GM12875 (cell line): ENCODE data around the gene ZBTB7A.

Experiments used
- H3K4me3 ChIP-seq: one replicate; pipeline ENCODE4 v1.5.1; 2011; ENCODE audit warnings: low read depth, low read length, control low read depth
- TF ChIP-seq, protein P1 (sequence below): IDR thresholded peaks from 2 replicates; pipeline ENCODE4 v1.5.1; 2011; ENCODE audit warnings: low read depth, mild to moderate bottlenecking, control low read depth, inconsistent platforms, low read length, moderate library complexity, borderline replicate concordance; ENCODE audit not compliant: insufficient read depth

ZBTB7A gene

DNA sequence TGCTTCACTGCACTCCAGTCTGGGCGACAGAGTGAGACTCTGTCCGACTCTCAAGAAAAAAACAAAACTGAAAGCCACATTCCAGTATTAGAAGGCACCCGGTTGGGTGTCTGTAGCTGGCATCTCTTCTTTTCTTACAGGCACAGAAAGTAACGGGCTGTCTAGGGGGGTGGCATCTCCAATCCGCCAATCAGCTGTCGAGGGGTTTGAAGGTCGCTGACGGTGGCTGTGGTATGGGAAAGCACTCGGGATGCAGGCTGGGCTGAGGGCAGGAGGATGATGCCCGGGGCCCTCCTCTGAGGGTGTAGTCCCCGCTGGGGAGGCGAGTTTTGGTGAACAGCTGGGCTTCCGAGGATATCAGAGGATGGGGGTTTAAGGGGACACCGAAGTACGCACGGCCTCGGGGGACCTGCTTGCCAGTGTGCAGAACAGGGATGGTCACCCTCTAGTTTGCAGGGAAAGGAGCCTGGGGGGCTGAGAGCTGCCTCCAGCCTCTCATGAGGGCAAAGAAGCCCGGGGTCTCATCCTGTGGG is 27.0 kb upstream of the ZBTB7A start:
- TF ChIP-seq, protein P1, sequence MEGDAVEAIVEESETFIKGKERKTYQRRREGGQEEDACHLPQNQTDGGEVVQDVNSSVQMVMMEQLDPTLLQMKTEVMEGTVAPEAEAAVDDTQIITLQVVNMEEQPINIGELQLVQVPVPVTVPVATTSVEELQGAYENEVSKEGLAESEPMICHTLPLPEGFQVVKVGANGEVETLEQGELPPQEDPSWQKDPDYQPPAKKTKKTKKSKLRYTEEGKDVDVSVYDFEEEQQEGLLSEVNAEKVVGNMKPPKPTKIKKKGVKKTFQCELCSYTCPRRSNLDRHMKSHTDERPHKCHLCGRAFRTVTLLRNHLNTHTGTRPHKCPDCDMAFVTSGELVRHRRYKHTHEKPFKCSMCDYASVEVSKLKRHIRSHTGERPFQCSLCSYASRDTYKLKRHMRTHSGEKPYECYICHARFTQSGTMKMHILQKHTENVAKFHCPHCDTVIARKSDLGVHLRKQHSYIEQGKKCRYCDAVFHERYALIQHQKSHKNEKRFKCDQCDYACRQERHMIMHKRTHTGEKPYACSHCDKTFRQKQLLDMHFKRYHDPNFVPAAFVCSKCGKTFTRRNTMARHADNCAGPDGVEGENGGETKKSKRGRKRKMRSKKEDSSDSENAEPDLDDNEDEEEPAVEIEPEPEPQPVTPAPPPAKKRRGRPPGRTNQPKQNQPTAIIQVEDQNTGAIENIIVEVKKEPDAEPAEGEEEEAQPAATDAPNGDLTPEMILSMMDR = no peak
- no peak overlapping the region for H3K4me3 ChIP-seq

DNA sequence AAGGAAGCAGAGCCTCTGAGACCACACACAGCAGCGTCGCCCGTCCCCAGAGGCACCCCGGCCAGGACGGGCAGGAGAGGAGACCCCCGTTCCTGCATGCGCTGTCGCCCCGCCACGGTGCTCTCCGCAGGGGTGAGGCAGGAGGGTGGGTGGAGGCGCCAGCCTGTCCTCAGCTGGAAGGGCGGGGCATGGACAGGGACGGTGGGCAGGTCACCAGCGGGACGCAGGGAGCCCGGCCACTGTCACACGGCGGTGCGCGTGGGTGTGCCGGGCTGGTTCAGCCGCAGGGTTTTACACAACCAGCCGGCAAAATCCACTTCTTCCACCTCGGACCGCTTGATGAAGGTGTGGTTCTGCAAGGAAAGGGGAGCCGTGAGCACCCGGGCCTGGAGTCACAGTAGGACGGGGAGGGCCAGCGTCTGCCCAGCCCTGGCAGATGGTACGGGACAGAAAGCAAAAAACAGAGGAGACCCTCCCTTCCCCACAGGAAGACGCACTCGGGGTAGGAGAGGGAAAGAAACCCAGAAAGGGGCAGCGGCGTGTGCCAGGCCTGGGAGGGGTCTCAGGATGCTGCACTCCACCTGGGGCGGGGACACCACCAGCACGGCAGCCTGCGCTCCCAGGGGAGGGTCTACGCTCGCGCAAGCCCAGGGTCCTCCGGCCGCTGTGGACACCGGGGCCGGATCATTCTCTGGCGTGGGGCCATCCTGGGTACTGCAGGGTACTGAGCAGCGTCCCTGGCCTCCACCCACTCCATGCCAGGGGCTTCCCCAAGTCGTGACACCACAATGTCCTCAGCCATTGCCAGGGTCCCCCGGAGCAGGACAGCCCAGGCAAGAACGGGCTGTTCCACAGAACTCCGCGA is 23.9 kb upstream of the ZBTB7A start:
- no peak overlapping the region for H3K4me3 ChIP-seq
- TF ChIP-seq, protein P1 = no peak

DNA sequence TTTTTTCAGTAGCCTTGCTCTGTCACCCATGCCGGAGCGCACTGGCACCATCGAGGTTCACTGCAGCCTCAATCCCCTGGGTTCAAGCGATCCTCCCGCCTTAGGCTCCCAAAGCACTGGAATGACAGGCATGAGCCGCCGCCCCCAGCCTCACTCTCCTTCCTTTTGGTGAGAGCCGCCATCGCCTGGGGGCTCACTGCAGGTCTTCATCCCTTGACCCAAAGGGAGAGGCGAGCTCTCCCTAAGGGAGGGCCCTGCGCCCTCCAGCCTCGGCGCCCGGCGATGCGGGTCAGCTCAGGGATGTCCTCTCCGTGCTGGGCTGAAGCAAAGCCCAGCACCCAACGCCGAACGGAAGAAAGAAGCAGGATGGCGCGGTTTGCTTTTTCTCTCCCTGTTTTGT is 23.2 kb upstream of the ZBTB7A start:
- TF ChIP-seq, protein P1 = no peak
- no peak overlapping the region for H3K4me3 ChIP-seq

DNA sequence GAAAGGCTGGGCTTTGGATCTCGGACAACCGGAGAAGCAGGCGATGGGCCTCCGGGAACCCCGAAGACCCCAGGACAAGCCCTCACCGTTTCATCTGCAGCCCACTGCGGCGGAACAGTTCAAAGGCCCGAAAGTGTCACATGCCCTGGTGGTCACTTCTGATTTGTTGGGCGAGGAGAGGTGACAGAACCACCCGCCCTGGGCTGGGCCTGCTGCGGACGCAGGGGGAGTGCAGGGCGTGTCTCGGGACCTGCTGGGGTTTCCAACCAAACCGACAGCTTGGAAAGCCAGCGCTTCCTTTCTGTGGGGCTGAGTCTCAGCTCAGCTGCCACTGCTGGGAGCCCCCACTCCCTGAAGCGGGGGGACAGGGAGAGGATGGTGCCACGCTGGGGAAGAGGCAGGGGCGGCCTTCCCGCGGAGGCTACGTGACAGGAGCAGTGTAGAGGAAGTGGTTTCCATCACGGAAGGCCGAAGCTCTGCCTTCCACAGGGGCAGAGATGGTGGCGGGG is 22.8 kb upstream of the ZBTB7A start:
- no peak overlapping the region for H3K4me3 ChIP-seq
- TF ChIP-seq, protein P1 = no peak

DNA sequence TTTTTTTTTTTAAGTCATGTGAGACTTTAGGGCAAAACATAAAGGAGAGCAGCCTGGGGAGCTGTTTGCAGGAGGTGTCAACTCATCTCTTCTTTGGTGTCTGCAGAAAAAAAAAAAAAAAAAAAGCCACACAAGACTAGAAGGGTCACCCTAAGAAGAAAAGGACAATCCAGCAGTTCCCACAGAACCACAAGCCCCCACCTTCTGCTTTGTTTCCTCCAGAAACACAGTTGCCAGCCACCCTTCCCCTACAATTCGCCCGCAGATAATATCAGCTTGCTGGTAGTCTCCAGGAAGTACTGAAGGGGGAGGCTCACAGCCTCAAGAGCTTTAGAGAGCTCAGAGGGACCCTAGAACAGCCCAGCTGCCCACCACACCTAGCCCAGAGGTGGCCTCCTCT is 22.3 kb upstream of the ZBTB7A start:
- no peak overlapping the region for H3K4me3 ChIP-seq
- TF ChIP-seq, protein P1 = no peak

DNA sequence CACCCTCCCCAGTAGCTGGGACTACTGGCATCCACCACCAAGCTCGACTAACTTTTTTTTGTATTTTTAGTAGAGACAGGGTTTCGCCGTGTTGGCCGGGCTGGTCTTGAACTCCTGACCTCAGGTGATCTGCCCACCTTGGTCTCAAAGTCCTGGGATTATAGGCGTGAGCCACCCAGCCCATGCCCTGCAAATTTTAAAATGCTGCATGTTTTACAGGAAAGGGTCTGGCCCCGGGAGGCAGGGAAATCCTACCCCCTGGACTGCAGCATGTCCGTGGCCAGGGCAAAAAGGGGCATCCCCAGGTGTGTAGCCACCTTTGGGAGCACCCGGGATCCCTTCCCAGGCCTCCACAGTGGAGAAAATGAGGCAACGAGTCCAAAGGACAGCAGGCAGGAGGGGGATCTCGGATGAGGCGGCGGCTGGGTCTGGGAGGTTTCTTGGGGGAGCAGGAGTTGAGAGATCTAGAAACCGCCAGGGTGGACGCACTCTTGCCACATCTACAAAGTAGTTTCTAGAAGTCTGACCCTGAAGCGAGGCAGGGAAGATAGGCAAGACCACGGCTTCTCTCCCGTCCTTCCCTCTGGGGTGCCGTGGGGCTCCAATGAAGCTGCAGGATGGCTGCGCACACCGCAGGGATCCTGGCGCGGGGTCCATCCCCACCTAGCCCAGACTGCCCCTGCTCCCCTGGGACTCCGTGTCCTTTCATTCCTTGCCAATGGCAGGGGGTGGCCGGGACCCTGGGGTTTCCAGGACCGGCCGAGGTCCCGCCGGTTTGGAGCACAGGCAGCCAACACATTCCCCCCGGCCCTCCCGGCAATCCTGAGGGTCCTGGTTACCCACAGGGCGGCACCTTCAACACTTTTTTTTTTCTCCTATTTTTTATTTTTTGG is 21.3 kb upstream of the ZBTB7A start:
- TF ChIP-seq, protein P1 = no peak
- no peak overlapping the region for H3K4me3 ChIP-seq
